GM12892 (cell line): Measurements from ENCODE around the gene COL18A1.

Experiments
- POLR2A ChIP-seq: IDR thresholded peaks from 2 replicates; pipeline ENCODE4 v1.6.1; 2011; ENCODE audit warnings: low read depth, low read length, control low read depth
- TAF1 ChIP-seq: IDR thresholded peaks from 2 replicates; pipeline ENCODE4 v1.6.1; 2011; ENCODE audit warnings: low read depth, mild to moderate bottlenecking, control low read depth, low read length, borderline replicate concordance

- no peak for TF ChIP-seq POLR2A
- no peak for TF ChIP-seq TAF1
Observed at GRCh38 chr21:45401916-45402900, 2.8 kb upstream of the COL18A1 start.
